ENCODE data around the gene UBD. TPM values are rescaled to one million over a fixed set of nuclear protein-coding genes. Genes with fewer than 3 reads are reported as not detected.

The UBD gene
- polyA plus RNA-seq, 1 donor (not counting 4 experiments of a cell fraction or from before 2014, with no cell fraction given): not detected

GRCh38 chr6:29576056-29576455, 16.5 kb upstream of the UBD start:
- Histone ChIP-seq H3K9ac (ENCODE audit: control insufficient read depth, extremely low read depth, insufficient read depth, low read length) (no peak overlapping the region), H3K9me1 (ENCODE audit: control insufficient read depth, extremely low read depth, insufficient read depth, low read length) (no peaks in the 10 kb centered on the region), H2AFZ (ENCODE audit: control insufficient read depth, low read length) (no peak overlapping the region), H3K4me2 (ENCODE audit: control insufficient read depth, extremely low read depth, insufficient read depth, low read depth, low read length) (no peak overlapping the region), H4K20me1 (ENCODE audit: control insufficient read depth, extremely low read depth, insufficient read depth, low read length) (no peaks in the 10 kb centered on the region), H3K4me1 (ENCODE audit: control insufficient read depth, extremely low read depth, insufficient read depth, low read length) (no peaks in the 10 kb centered on the region), H3K27ac (ENCODE audit: control insufficient read depth, insufficient read depth, low read length) (no peak overlapping the region), H3K36me3 (ENCODE audit: control insufficient read depth in 2 of 2, extremely low read depth in 1 of 2, insufficient read depth in 2 of 2, low read length in 2 of 2) (no peaks in the 10 kb centered on the region), H3K79me2 (ENCODE audit: control insufficient read depth, insufficient read depth, low read length) (no peaks in the 10 kb centered on the region), H3K4me3 (ENCODE audit: control insufficient read depth in 2 of 3, extremely low read depth in 1 of 3, insufficient read depth in 2 of 3, low read depth in 1 of 3, low read length in 3 of 3) (no peak overlapping the region), H3K27me3 (ENCODE audit: control insufficient read depth, extremely low read depth, insufficient read depth, low read length) (peaks cover 7% of the 10 kb centered on the region), H3K9me3 (ENCODE audit: control insufficient read depth, low read depth, low read length) (no peaks in the 10 kb centered on the region)
- FAIRE-seq (no peak), DNase-seq (ENCODE audit: low read depth, low spot score) (no peak)
- dilution Hi-C loops (cut with MboI; ENCODE audit: extremely low pct_ligation_motif_present, low sequenced_read_pairs): no loop called here
- TF ChIP-seq CTCF (optimal IDR thresholded peaks at IDR 0.05 in 1 of 3, IDR thresholded peaks at IDR 0.05 in 1 of 3, conservative IDR thresholded peaks at IDR 0.05 in 1 of 3; ENCODE audit: extremely low read depth in 1 of 3, insufficient read depth in 2 of 3, low read length in 3 of 3): no peak
- no peak for TF ChIP-seq EZH2 (IDR thresholded peaks at IDR 0.05; ENCODE audit: low read length)

- H3K9ac ChIP-seq (ENCODE audit: control insufficient read depth, extremely low read depth, insufficient read depth, low read length): no peak overlapping the region
- H3K4me1 ChIP-seq (ENCODE audit: control insufficient read depth, extremely low read depth, insufficient read depth, low read length): no peaks in the 10 kb centered on the region
- TF ChIP-seq EZH2 (IDR thresholded peaks at IDR 0.05; ENCODE audit: low read length) (no peak), CTCF (optimal IDR thresholded peaks at IDR 0.05 in 1 of 3, IDR thresholded peaks at IDR 0.05 in 1 of 3, conservative IDR thresholded peaks at IDR 0.05 in 1 of 3; ENCODE audit: extremely low read depth in 1 of 3, insufficient read depth in 2 of 3, low read length in 3 of 3) (no peak)
- H3K9me1 ChIP-seq (ENCODE audit: control insufficient read depth, extremely low read depth, insufficient read depth, low read length): no peaks in the 10 kb centered on the region
- no peaks in the 10 kb centered on the region for H3K27me3 ChIP-seq (ENCODE audit: control insufficient read depth, extremely low read depth, insufficient read depth, low read length)
- no peaks in the 10 kb centered on the region for H3K79me2 ChIP-seq (ENCODE audit: control insufficient read depth, insufficient read depth, low read length)
- H3K36me3 ChIP-seq (ENCODE audit: control insufficient read depth in 2 of 2, extremely low read depth in 1 of 2, insufficient read depth in 2 of 2, low read length in 2 of 2): no peaks in the 10 kb centered on the region
- dilution Hi-C loops (cut with MboI; ENCODE audit: extremely low pct_ligation_motif_present, low sequenced_read_pairs): no loop called here
- H2AFZ ChIP-seq (ENCODE audit: control insufficient read depth, low read length): no peak overlapping the region
- DNase-seq (ENCODE audit: low read depth, low spot score) (no peak), FAIRE-seq (no peak)
- H3K4me3 ChIP-seq (ENCODE audit: control insufficient read depth in 2 of 3, extremely low read depth in 1 of 3, insufficient read depth in 2 of 3, low read depth in 1 of 3, low read length in 3 of 3): no peak overlapping the region
- no peak overlapping the region for H3K4me2 ChIP-seq (ENCODE audit: control insufficient read depth, extremely low read depth, insufficient read depth, low read depth, low read length)
- no peaks in the 10 kb centered on the region for H4K20me1 ChIP-seq (ENCODE audit: control insufficient read depth, extremely low read depth, insufficient read depth, low read length)
- H3K27ac ChIP-seq (ENCODE audit: control insufficient read depth, insufficient read depth, low read length): no peak overlapping the region
- no peaks in the 10 kb centered on the region for H3K9me3 ChIP-seq (ENCODE audit: control insufficient read depth, low read depth, low read length)
Measured at GRCh38 chr6:29567991-29568390, 8.5 kb upstream of the UBD start.

Data from keratinocyte (primary cell).